HG03025 (cell line): Measurements from ENCODE around the gene NCOA1.

Source experiments
- ATAC-seq: cut with Tn5 transposase; IDR thresholded peaks from one replicate; pipeline ENCODE4 v1.9.1; 2021; ENCODE audit warnings: mild to moderate bottlenecking, moderate library complexity; ENCODE audit not compliant: unreplicated experiment, low FRiP score

Gene NCOA1

GRCh38 chr2:24501813-24502212, 10.8 kb downstream of the NCOA1 start:
- ATAC-seq, result no peak

GRCh38 chr2:24505534-24506275, 14.7 kb downstream of the NCOA1 start:
- ATAC-seq, result no peak

- ATAC-seq, result no peak
Observed at GRCh38 chr2:24507549-24507948, 16.5 kb downstream of the NCOA1 start.

GRCh38 chr2:24508878-24509277, 17.8 kb downstream of the NCOA1 start:
- no peak for ATAC-seq

GRCh38 chr2:24509425-24509824, 18.4 kb downstream of the NCOA1 start:
- peak; percentile 64 for ATAC-seq

- no peak for ATAC-seq
Observed at GRCh38 chr2:24509840-24510239, 18.8 kb downstream of the NCOA1 start.

GRCh38 chr2:24510771-24511170, 19.7 kb downstream of the NCOA1 start:
- ATAC-seq, result no peak

GRCh38 chr2:24511198-24511597, 20.1 kb downstream of the NCOA1 start:
- ATAC-seq, result no peak

GRCh38 chr2:24511894-24512293, 20.8 kb downstream of the NCOA1 start:
- no peak for ATAC-seq

GRCh38 chr2:24512404-24512803, 21.4 kb downstream of the NCOA1 start:
- ATAC-seq, result no peak

GRCh38 chr2:24512831-24513230, 21.8 kb downstream of the NCOA1 start:
- no peak for ATAC-seq

GRCh38 chr2:24513281-24514071, 22.4 kb downstream of the NCOA1 start:
- ATAC-seq, result no peak

- no peak for ATAC-seq
Observed at GRCh38 chr2:24514820-24515219, 23.8 kb downstream of the NCOA1 start.

- ATAC-seq, result no peak
Observed at GRCh38 chr2:24515335-24515734, 24.3 kb downstream of the NCOA1 start.

- ATAC-seq, result no peak
Observed at GRCh38 chr2:24515831-24516230, 24.8 kb downstream of the NCOA1 start.

GRCh38 chr2:24517247-24517646, 26.2 kb downstream of the NCOA1 start:
- ATAC-seq, result no peak

GRCh38 chr2:24520175-24520574, 29.1 kb downstream of the NCOA1 start:
- no peak for ATAC-seq

GRCh38 chr2:24521162-24521857, 30.3 kb downstream of the NCOA1 start:
- ATAC-seq, result no peak

GRCh38 chr2:24521975-24522639, 31.1 kb downstream of the NCOA1 start:
- no peak for ATAC-seq

- ATAC-seq, result no peak
Observed at GRCh38 chr2:24527536-24527935, 36.5 kb downstream of the NCOA1 start.

- no peak for ATAC-seq
Observed at GRCh38 chr2:24530796-24531195, 39.7 kb downstream of the NCOA1 start.
